B cell (primary cell): ENCODE data around the gene SLC24A3. TPM values are rescaled to one million over a fixed set of nuclear protein-coding genes. Genes with fewer than 3 reads are reported as not detected.

Source experiments
- ATAC-seq: fragments of 200-7000 bp; cut with Tn5 transposase; one replicate; pipeline ENCODE4 v1.10.0; 2021; ENCODE audit warnings: low read depth, mild to moderate bottlenecking, moderate number of reproducible peaks, moderate library complexity
- CTCF ChIA-PET: fragments of 350-600 bp; sonication (Branson Sonifier 250); formaldehyde crosslinking; loops from one replicate; lab custom pipeline; 2021; ENCODE audit warnings: antibody characterized with exemption, inconsistent platforms; lab: Charles Lee
- POLR2A ChIA-PET: fragments of 350-600 bp; sonication (Branson Sonifier 250); formaldehyde crosslinking; loops from one replicate; lab custom pipeline; 2021; ENCODE audit warnings: antibody characterized with exemption; lab: Charles Lee
- DNase-seq: peaks from one replicate; pipeline ENCODE4 v3.0.0; 2013
- H2AFZ ChIP-seq: 2 replicates; pipeline ENCODE4 v1.6.1; 2012; ENCODE audit warnings: mild to moderate bottlenecking, low read depth, low read length; ENCODE audit not compliant: insufficient read depth, poor library complexity, severe bottlenecking
- H3K27ac ChIP-seq, 2 donors: 1 replicate in 1 of 2; 2 replicates in 1 of 2; pipeline ENCODE4 v1.5.1; 2012 to 2013; ENCODE audit warnings: low read length in 2 of 2, mild to moderate bottlenecking in 2 of 2, moderate library complexity in 1 of 2
- H3K27me3 ChIP-seq, 4 experiments: fragments of 200-600 bp in 1 of 4; sonication (generic) in 1 of 4; replicated peaks in 1 of 4; 1 replicate in 2 of 4; 2 replicates in 2 of 4; pipeline versions ENCODE4 v1.6.1 to v1.7.0; 2013 to 2016; ENCODE audit warnings: low read length in 3 of 4, mild to moderate bottlenecking in 2 of 4, mixed read lengths in 1 of 4, moderate library complexity in 1 of 4; ENCODE audit not compliant: insufficient read depth in 4 of 4, control insufficient read depth in 3 of 4; ENCODE audit errors: control extremely low read depth in 1 of 4
- H3K36me3 ChIP-seq, 2 experiments: replicated peaks in 1 of 2; 1 replicate in 1 of 2; 2 replicates in 1 of 2; pipeline versions ENCODE4 v1.6.1 to v1.7.1; 2013; ENCODE audit warnings: low read length in 1 of 2; ENCODE audit not compliant: insufficient read depth in 2 of 2, control insufficient read depth in 1 of 2; ENCODE audit errors: control extremely low read depth in 1 of 2, extremely low read depth in 1 of 2
- H3K4me1 ChIP-seq, 2 donors: fragments of 200-600 bp in 1 of 2; sonication (generic) in 1 of 2; 1 replicate in 1 of 2; 2 replicates in 1 of 2; pipeline versions ENCODE4 v1.5.1 to v1.6.1; 2013 to 2017; ENCODE audit warnings: low read length in 2 of 2; ENCODE audit not compliant: control insufficient read depth in 2 of 2, insufficient read depth in 2 of 2
- H3K4me2 ChIP-seq: replicated peaks from 2 replicates; pipeline ENCODE3; 2012; ENCODE audit warnings: mild to moderate bottlenecking, low read depth, low read length; ENCODE audit not compliant: poor library complexity, severe bottlenecking
- H3K4me3 ChIP-seq, 5 experiments: fragments of 200-600 bp in 1 of 5; sonication (generic) in 1 of 5; 1 replicate in 3 of 5; 2 replicates in 2 of 5; pipeline versions ENCODE4 v1.5.1 to v1.7.0; 2011 to 2016; ENCODE audit warnings: low read length in 4 of 5, mild to moderate bottlenecking in 4 of 5, low read depth in 2 of 5, control low read depth in 1 of 5, moderate library complexity in 1 of 5; ENCODE audit not compliant: insufficient read depth in 1 of 5; ENCODE audit errors: control extremely low read depth in 1 of 5, extremely low read depth in 1 of 5
- H3K79me2 ChIP-seq: fragments of 200-600 bp; sonication (generic); one replicate; pipeline ENCODE4 v1.6.0; 2016; ENCODE audit warnings: low read length; ENCODE audit not compliant: control insufficient read depth, insufficient read depth
- H3K9ac ChIP-seq: fragments of 200-600 bp; sonication (generic); 2 replicates; pipeline ENCODE4 v1.6.1; 2017; ENCODE audit warnings: mild to moderate bottlenecking, low read length, moderate library complexity
- H3K9me3 ChIP-seq, 3 donors: one replicate each; pipeline versions ENCODE4 v1.6.1 to v1.7.1; 2013; ENCODE audit warnings: low read length in 2 of 3; ENCODE audit not compliant: control insufficient read depth in 2 of 3, insufficient read depth in 1 of 3; ENCODE audit errors: control extremely low read depth in 1 of 3
- H4K20me1 ChIP-seq: 2 replicates; pipeline ENCODE4 v1.6.0; 2012; ENCODE audit warnings: mild to moderate bottlenecking, low read length; ENCODE audit not compliant: insufficient read depth, control insufficient read depth, poor library complexity, severe bottlenecking
- H3K27ac Mint-ChIP-seq: one replicate; pipeline ENCODE4 v1.8.0; 2021; ENCODE audit warnings: mixed read lengths
- H3K27me3 Mint-ChIP-seq: one replicate; pipeline ENCODE4 v1.8.0; 2021; ENCODE audit warnings: mixed read lengths
- H3K4me1 Mint-ChIP-seq: one replicate; pipeline ENCODE4 v1.8.0; 2021; ENCODE audit warnings: mixed read lengths
- H3K4me3 Mint-ChIP-seq: one replicate; pipeline ENCODE4 v1.8.0; 2021; ENCODE audit warnings: mixed read lengths
- H3K9me3 Mint-ChIP-seq: one replicate; pipeline ENCODE4 v1.8.0; 2022; ENCODE audit warnings: mixed read lengths; ENCODE audit not compliant: insufficient read depth
- EZH2 ChIP-seq: IDR thresholded peaks from 2 replicates; pipeline ENCODE4 v1.6.1; 2012; ENCODE audit warnings: borderline replicate concordance, low read depth, mild to moderate bottlenecking, moderate library complexity, low read length; ENCODE audit not compliant: insufficient read depth, poor library complexity, severe bottlenecking
- WGBS: methylation state at CpG from one replicate; pipeline ENCODE4 v1.1.5; 2013; ENCODE audit warnings: missing lambda C conversion rate; ENCODE audit not compliant: insufficient coverage; 5-methylcytosine and 5-hydroxymethylcytosine counted together
- intact Hi-C: fragments of 100-400 bp; cut with micrococcal nuclease; formaldehyde crosslinking; loops from one replicate; pipeline ENCODE4 v1.10.0; 2022
- polyA plus RNA-seq: library from polyadenylated mRNA; depleted of rRNA; stranded (reverse); fragments of >200 nt; gene quantifications from 2 replicates; pipeline ENCODE4 v1.2.3, GENCODE V29; 2012
- total RNA-seq, 2 donors: library from RNA; stranded (reverse); fragments of 120-200 nt in 1 of 2; gene quantifications; 1 replicate in 1 of 2; 2 replicates in 1 of 2; pipeline versions ENCODE4 v1.2.3 to v1.2.4, GENCODE V29; 2013 to 2022
- TF ChIP-seq, protein P1 (sequence below): fragments of 200-600 bp; IDR thresholded peaks from one replicate; pipeline ENCODE4 v1.8.0; 2022; ENCODE audit warnings: antibody characterized with exemption, mild to moderate bottlenecking

Gene SLC24A3
- total and polyA plus RNA-seq, 2 donors (not counting 1 experiment from before 2014, with no cell fraction given) = not detected

GRCh38 chr20:19317237-19318069 is 105.0 kb downstream of the SLC24A3 start:
- ATAC-seq (no peak), DNase-seq (no peak)
- WGBS = 35% methylated on average over 4 of the region's 5 CpGs
- Histone ChIP-seq H4K20me1 (no peaks in the 10 kb centered on the region), H3K27ac (no peak overlapping the region), H3K9ac (no peak overlapping the region), H3K36me3 (no peaks in the 10 kb centered on the region), H3K4me3 (no peak overlapping the region), H3K4me2 (no peak overlapping the region), H3K9me3 (no peaks in the 10 kb centered on the region), H3K27me3 (peaks cover 0 to 7% (median 0%) of the 10 kb centered on the region in 4 experiments), H2AFZ (no peak overlapping the region), H3K79me2 (no peaks in the 10 kb centered on the region), H3K4me1 (no peaks in the 10 kb centered on the region)
- H3K4me1 Mint-ChIP-seq = no peaks in the 10 kb centered on the region
- no peak overlapping the region for H3K27ac Mint-ChIP-seq
- TF ChIP-seq EZH2 = no peak
- TF ChIP-seq, protein P1, sequence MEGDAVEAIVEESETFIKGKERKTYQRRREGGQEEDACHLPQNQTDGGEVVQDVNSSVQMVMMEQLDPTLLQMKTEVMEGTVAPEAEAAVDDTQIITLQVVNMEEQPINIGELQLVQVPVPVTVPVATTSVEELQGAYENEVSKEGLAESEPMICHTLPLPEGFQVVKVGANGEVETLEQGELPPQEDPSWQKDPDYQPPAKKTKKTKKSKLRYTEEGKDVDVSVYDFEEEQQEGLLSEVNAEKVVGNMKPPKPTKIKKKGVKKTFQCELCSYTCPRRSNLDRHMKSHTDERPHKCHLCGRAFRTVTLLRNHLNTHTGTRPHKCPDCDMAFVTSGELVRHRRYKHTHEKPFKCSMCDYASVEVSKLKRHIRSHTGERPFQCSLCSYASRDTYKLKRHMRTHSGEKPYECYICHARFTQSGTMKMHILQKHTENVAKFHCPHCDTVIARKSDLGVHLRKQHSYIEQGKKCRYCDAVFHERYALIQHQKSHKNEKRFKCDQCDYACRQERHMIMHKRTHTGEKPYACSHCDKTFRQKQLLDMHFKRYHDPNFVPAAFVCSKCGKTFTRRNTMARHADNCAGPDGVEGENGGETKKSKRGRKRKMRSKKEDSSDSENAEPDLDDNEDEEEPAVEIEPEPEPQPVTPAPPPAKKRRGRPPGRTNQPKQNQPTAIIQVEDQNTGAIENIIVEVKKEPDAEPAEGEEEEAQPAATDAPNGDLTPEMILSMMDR = no peak
- H3K9me3 Mint-ChIP-seq = no peaks in the 10 kb centered on the region
- ChIA-PET CTCF (no interaction called here), POLR2A (no interaction called here)
- H3K27me3 Mint-ChIP-seq = peaks cover 18% of the 10 kb centered on the region
- intact Hi-C loops = no loop called here
- H3K4me3 Mint-ChIP-seq = no peak overlapping the region

DNA sequence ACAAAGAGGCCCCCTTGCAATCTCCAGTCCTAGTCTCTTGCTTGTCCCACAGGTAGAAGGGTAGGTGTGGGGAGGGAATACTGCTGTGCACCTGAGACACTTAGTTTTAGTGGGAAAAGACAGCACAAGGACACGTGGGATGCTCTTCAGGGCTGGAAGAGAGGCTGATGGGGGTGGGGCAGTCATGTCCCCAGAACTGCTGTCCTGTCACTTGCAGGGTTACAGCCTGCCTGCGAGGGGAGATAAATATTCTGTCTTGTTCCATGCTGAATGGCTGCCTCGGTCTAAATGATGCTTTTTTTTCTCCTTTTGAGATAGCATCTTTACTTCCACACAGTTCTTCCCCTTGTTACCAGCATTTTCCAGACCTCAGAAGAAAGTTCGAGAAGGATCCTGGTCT is 106.2 kb downstream of the SLC24A3 start:
- no peaks in the 10 kb centered on the region for H3K9me3 Mint-ChIP-seq
- WGBS = 60% methylated on average over 2 of the region's 4 CpGs
- H3K27me3 ChIP-seq = peaks cover 0 to 7% (median 0%) of the 10 kb centered on the region in 4 experiments
- H3K4me3 ChIP-seq = no peak overlapping the region
- H3K27ac ChIP-seq = no peak overlapping the region
- no peak overlapping the region for H3K9ac ChIP-seq
- CTCF ChIA-PET = interaction anchor here (0.6 kb wide), 1 partner anchor 113 kb away, joined by 4 read pairs; no protein-coding TSS in a partner anchor
- ATAC-seq = no peak
- H3K27me3 Mint-ChIP-seq = peaks cover 18% of the 10 kb centered on the region
- H3K4me1 ChIP-seq = no peaks in the 10 kb centered on the region
- H3K27ac Mint-ChIP-seq = no peak overlapping the region
- no peak overlapping the region for H2AFZ ChIP-seq
- TF ChIP-seq, protein P1 = no peak
- no peak for TF ChIP-seq EZH2
- no peak overlapping the region for H3K4me3 Mint-ChIP-seq
- no peaks in the 10 kb centered on the region for H3K36me3 ChIP-seq
- no peaks in the 10 kb centered on the region for H4K20me1 ChIP-seq
- no peaks in the 10 kb centered on the region for H3K79me2 ChIP-seq
- POLR2A ChIA-PET = no interaction called here
- DNase-seq = no peak
- H3K4me1 Mint-ChIP-seq = no peaks in the 10 kb centered on the region
- intact Hi-C loops = no loop called here
- no peak overlapping the region for H3K4me2 ChIP-seq
- H3K9me3 ChIP-seq = no peaks in the 10 kb centered on the region
